Ovary (tissue), 3 donors: ENCODE measurements around the gene PROSER1.

ENCODE experiments used
- CTCF ChIP-seq, 3 donors: fragments of 450-650 bp in 2 of 3; fragments of 200-600 bp in 1 of 3; IDR thresholded peaks; one replicate each; pipeline versions ENCODE4 v1.5.1 to v1.8.0; 2016 to 2022; ENCODE audit warnings: antibody characterized with exemption in 3 of 3, mild to moderate bottlenecking in 1 of 3
- EP300 ChIP-seq: sonication (generic); formaldehyde crosslinking; IDR thresholded peaks from one replicate; pipeline ENCODE4 v1.6.1; 2017; ENCODE audit warnings: antibody characterized with exemption
- donor health status: DM: no; HTN: no; CAD: no.

DNA sequence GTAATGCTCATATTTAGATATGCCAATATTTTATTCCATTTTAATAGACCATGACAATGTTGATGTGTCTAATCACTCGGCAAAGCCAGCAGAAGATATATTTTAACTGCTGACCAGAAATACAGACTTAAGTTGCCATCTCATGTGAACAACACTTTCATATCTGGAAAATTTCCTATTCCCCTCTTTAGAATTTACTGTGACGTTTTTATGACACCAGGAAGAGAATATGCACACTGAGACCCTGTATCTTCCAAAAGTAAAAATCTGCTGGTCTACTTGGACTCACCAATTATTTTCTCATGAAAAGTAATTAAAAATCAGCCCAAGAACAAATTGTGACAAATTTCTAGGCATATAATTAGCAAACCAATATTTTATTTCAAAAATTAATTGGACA lies 2.1 kb downstream of the PROSER1 start:
- TF ChIP-seq EP300, result no peak
- no peak for TF ChIP-seq CTCF (IDR thresholded peaks at IDR 0.05)
